HepG2 (cell line): ENCODE measurements around the gene STIP1. TPM values are rescaled to one million over a fixed set of nuclear protein-coding genes. Genes with fewer than 3 reads are reported as not detected.

Experiments
- DNMT1 ChIP-seq: sonication (generic); formaldehyde crosslinking; IDR thresholded peaks from 2 replicates; pipeline ENCODE4 v1.5.1; 2020; ENCODE audit warnings: mild to moderate bottlenecking, missing genetic modification reagents
- KLF9 ChIP-seq: IDR thresholded peaks from 2 replicates; pipeline ENCODE4 v1.6.1; 2016; ENCODE audit warnings: low read depth
- MXI1 ChIP-seq: IDR thresholded peaks from 3 replicates; pipeline ENCODE4 v1.6.1; 2012; ENCODE audit warnings: low read depth, low read length, inconsistent platforms, borderline replicate concordance
- PAF1 ChIP-seq: IDR thresholded peaks from 2 replicates; pipeline ENCODE4 v1.6.1; 2016; ENCODE audit warnings: missing genetic modification reagents, missing compliant biosample characterization
- STAT5B ChIP-seq: sonication (generic); formaldehyde crosslinking; IDR thresholded peaks from 2 replicates; pipeline ENCODE4 v1.4.0; 2020; ENCODE audit warnings: missing genetic modification reagents
- ZFX ChIP-seq: sonication (generic); formaldehyde crosslinking; IDR thresholded peaks from 2 replicates; pipeline ENCODE4 v1.4.0; 2020; ENCODE audit warnings: mild to moderate bottlenecking, low read depth, missing genetic modification reagents, moderate library complexity
- ZNF124 ChIP-seq: sonication (generic); formaldehyde crosslinking; IDR thresholded peaks from 2 replicates; pipeline ENCODE4 v1.4.0; 2020; ENCODE audit warnings: missing genetic modification reagents
- ZNF20 ChIP-seq: sonication (generic); formaldehyde crosslinking; IDR thresholded peaks from 2 replicates; pipeline ENCODE4 v1.4.0; 2020; ENCODE audit warnings: mild to moderate bottlenecking, moderate library complexity, missing genetic modification reagents
- ZNF460 ChIP-seq: sonication (generic); formaldehyde crosslinking; IDR thresholded peaks from 2 replicates; pipeline ENCODE4 v1.5.1; 2020; ENCODE audit warnings: missing genetic modification reagents, mild to moderate bottlenecking, borderline replicate concordance
- ZNF543 ChIP-seq: sonication (generic); formaldehyde crosslinking; IDR thresholded peaks from 2 replicates; pipeline ENCODE4 v1.4.0; 2020; ENCODE audit warnings: mild to moderate bottlenecking, missing genetic modification reagents
- ZNF607 ChIP-seq: sonication (generic); formaldehyde crosslinking; IDR thresholded peaks from 2 replicates; pipeline ENCODE4 v1.5.1; 2020; ENCODE audit warnings: missing genetic modification reagents, mild to moderate bottlenecking, borderline replicate concordance
- ZNF768 ChIP-seq: sonication (generic); formaldehyde crosslinking; IDR thresholded peaks from 2 replicates; pipeline ENCODE4 v1.4.0; 2020; ENCODE audit warnings: missing genetic modification reagents
- ZSCAN30 ChIP-seq: sonication (generic); formaldehyde crosslinking; IDR thresholded peaks from 2 replicates; pipeline ENCODE4 v1.5.0; 2020; ENCODE audit warnings: mild to moderate bottlenecking, missing genetic modification reagents
- polyA plus RNA-seq, 8 experiments: library from polyadenylated mRNA; depleted of rRNA in 3 of 8; stranded (reverse) in 7 of 8; unstranded in 1 of 8; fragments of >200 nt; fragmentation: Illumina TruSeq in 4 of 8; extraction: Trizol in 4 of 8; gene quantifications; 2 replicates each; pipeline versions ENCODE4 v1.2.1 to v1.2.3, GENCODE V29; 2011 to 2016; ENCODE audit warnings: low read depth in 4 of 8, missing spikeins in 1 of 8, mixed read lengths in 1 of 8; ENCODE audit not compliant: insufficient read depth in 1 of 8
- total RNA-seq, 5 experiments: library from RNA; depleted of rRNA; stranded (reverse); fragments of >200 nt; fragmentation: Illumina TruSeq; extraction: Trizol; gene quantifications; 2 replicates each; pipeline ENCODE4 v1.2.3, GENCODE V29; 2016; ENCODE audit warnings: low read depth in 1 of 5
- TF ChIP-seq, protein P1 (sequence below): sonication (generic); formaldehyde crosslinking; conservative IDR thresholded peaks from 2 replicates; pipeline ENCODE4 v1.4.0; 2020; ENCODE audit warnings: mild to moderate bottlenecking, missing genetic modification reagents, moderate library complexity
- TF ChIP-seq, protein P2 (sequence below): sonication (generic); formaldehyde crosslinking; IDR thresholded peaks from 2 replicates; pipeline ENCODE4 v1.5.1; 2020; ENCODE audit warnings: mild to moderate bottlenecking, missing genetic modification reagents, borderline replicate concordance
- TF ChIP-seq, protein P3 (sequence below): sonication (generic); formaldehyde crosslinking; conservative IDR thresholded peaks from 2 replicates; pipeline ENCODE4 v1.8.1; 2023; ENCODE audit warnings: missing genetic modification reagents
- TF ChIP-seq, protein P4 (sequence below): IDR thresholded peaks from 2 replicates; pipeline ENCODE4 v1.6.1; 2016; ENCODE audit warnings: control low read depth

Gene STIP1
- total and polyA plus RNA-seq, 2 of the 13 experiments (the other 11 are each of a cell fraction or from before 2014, with no cell fraction given): 81.1 to 217 TPM

DNA sequence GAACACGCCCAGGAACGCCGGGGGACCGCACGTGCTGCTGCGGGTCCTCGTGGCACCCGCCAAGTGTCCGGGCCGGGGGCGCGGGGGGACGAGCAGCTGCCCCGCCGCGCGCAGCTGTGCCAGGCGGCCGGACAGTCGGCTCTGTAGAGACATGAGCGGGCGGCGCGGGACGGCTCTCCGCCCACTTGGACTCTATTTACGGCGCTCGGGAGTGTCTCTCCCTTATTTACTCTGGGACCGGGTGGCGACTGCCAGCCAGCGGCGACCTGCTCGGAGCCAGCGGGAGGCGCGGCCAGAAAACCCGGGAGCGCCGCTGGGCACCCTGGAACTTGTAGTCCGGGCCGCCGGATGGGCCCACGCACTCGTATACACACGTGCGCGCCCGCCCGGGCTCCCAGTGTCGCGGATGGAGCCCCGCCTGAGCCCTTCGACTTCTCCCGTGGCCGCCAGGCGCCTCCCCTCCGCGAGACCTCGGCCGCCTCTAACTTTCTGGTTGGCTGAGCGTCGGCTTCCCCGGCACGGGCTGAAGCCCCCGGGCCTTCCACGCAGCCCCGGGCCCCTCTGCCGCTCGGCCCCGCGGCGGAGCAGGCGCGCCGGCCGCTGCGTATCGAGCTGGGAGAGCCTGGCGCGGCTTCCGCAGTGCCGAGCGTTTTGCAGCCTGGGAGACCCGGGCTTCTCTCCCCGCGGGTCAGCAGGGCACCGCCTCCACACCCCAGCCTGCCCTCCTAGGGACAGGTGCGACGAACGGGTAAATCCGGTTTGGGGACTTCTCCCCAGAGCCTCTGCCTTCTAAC is 19.9 kb upstream of the STIP1 start, which contains the start of gene MACROD1 (continued):
- TF ChIP-seq, protein P1, sequence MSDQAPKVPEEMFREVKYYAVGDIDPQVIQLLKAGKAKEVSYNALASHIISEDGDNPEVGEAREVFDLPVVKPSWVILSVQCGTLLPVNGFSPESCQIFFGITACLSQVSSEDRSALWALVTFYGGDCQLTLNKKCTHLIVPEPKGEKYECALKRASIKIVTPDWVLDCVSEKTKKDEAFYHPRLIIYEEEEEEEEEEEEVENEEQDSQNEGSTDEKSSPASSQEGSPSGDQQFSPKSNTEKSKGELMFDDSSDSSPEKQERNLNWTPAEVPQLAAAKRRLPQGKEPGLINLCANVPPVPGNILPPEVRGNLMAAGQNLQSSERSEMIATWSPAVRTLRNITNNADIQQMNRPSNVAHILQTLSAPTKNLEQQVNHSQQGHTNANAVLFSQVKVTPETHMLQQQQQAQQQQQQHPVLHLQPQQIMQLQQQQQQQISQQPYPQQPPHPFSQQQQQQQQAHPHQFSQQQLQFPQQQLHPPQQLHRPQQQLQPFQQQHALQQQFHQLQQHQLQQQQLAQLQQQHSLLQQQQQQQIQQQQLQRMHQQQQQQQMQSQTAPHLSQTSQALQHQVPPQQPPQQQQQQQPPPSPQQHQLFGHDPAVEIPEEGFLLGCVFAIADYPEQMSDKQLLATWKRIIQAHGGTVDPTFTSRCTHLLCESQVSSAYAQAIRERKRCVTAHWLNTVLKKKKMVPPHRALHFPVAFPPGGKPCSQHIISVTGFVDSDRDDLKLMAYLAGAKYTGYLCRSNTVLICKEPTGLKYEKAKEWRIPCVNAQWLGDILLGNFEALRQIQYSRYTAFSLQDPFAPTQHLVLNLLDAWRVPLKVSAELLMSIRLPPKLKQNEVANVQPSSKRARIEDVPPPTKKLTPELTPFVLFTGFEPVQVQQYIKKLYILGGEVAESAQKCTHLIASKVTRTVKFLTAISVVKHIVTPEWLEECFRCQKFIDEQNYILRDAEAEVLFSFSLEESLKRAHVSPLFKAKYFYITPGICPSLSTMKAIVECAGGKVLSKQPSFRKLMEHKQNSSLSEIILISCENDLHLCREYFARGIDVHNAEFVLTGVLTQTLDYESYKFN: 0 out of 2 replicates have a peak, but pooled peaks have one; percentile 13
- TF ChIP-seq DNMT1 (CRISPR knock-in tag): no peak
- TF ChIP-seq ZSCAN30 (CRISPR knock-in tag): peak; percentile 64; the same call in 1 of the 2 replicates
- TF ChIP-seq ZNF768 (CRISPR knock-in tag): peak; percentile 40
- TF ChIP-seq, protein P2, sequence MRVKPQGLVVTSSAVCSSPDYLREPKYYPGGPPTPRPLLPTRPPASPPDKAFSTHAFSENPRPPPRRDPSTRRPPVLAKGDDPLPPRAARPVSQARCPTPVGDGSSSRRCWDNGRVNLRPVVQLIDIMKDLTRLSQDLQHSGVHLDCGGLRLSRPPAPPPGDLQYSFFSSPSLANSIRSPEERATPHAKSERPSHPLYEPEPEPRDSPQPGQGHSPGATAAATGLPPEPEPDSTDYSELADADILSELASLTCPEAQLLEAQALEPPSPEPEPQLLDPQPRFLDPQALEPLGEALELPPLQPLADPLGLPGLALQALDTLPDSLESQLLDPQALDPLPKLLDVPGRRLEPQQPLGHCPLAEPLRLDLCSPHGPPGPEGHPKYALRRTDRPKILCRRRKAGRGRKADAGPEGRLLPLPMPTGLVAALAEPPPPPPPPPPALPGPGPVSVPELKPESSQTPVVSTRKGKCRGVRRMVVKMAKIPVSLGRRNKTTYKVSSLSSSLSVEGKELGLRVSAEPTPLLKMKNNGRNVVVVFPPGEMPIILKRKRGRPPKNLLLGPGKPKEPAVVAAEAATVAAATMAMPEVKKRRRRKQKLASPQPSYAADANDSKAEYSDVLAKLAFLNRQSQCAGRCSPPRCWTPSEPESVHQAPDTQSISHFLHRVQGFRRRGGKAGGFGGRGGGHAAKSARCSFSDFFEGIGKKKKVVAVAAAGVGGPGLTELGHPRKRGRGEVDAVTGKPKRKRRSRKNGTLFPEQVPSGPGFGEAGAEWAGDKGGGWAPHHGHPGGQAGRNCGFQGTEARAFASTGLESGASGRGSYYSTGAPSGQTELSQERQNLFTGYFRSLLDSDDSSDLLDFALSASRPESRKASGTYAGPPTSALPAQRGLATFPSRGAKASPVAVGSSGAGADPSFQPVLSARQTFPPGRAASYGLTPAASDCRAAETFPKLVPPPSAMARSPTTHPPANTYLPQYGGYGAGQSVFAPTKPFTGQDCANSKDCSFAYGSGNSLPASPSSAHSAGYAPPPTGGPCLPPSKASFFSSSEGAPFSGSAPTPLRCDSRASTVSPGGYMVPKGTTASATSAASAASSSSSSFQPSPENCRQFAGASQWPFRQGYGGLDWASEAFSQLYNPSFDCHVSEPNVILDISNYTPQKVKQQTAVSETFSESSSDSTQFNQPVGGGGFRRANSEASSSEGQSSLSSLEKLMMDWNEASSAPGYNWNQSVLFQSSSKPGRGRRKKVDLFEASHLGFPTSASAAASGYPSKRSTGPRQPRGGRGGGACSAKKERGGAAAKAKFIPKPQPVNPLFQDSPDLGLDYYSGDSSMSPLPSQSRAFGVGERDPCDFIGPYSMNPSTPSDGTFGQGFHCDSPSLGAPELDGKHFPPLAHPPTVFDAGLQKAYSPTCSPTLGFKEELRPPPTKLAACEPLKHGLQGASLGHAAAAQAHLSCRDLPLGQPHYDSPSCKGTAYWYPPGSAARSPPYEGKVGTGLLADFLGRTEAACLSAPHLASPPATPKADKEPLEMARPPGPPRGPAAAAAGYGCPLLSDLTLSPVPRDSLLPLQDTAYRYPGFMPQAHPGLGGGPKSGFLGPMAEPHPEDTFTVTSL (CRISPR knock-in tag): no peak
- peak; percentile 84; the same call in 2 of the 3 replicates for TF ChIP-seq MXI1
- TF ChIP-seq ZNF607 (CRISPR knock-in tag): peak; percentile 80; the same call in 1 of the 2 replicates
- TF ChIP-seq, protein P3, sequence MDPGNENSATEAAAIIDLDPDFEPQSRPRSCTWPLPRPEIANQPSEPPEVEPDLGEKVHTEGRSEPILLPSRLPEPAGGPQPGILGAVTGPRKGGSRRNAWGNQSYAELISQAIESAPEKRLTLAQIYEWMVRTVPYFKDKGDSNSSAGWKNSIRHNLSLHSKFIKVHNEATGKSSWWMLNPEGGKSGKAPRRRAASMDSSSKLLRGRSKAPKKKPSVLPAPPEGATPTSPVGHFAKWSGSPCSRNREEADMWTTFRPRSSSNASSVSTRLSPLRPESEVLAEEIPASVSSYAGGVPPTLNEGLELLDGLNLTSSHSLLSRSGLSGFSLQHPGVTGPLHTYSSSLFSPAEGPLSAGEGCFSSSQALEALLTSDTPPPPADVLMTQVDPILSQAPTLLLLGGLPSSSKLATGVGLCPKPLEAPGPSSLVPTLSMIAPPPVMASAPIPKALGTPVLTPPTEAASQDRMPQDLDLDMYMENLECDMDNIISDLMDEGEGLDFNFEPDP (CRISPR knock-in tag): no peak; the same call in 1 of the 2 replicates
- TF ChIP-seq KLF9 (CRISPR knock-in tag): no peak
- no peak for TF ChIP-seq STAT5B
- peak; percentile 22; the same call in 1 of the 2 replicates for TF ChIP-seq ZNF460 (CRISPR knock-in tag)
- TF ChIP-seq ZNF124: no peak; the same call in 1 of the 2 replicates
- TF ChIP-seq ZFX: peak; percentile 96
- TF ChIP-seq, protein P4, sequence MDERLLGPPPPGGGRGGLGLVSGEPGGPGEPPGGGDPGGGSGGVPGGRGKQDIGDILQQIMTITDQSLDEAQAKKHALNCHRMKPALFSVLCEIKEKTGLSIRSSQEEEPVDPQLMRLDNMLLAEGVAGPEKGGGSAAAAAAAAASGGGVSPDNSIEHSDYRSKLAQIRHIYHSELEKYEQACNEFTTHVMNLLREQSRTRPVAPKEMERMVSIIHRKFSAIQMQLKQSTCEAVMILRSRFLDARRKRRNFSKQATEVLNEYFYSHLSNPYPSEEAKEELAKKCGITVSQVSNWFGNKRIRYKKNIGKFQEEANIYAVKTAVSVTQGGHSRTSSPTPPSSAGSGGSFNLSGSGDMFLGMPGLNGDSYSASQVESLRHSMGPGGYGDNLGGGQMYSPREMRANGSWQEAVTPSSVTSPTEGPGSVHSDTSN (CRISPR knock-in tag): no peak
- TF ChIP-seq PAF1: no peak
- TF ChIP-seq ZNF543 (CRISPR knock-in tag): peak; percentile 82; the same call in 1 of the 2 replicates
- TF ChIP-seq ZNF20 (CRISPR knock-in tag): 0 out of 2 replicates have a peak, but pooled peaks have one; percentile 60
